ENCODE measurements around the gene CLDN5. TPM values are rescaled to one million over a fixed set of nuclear protein-coding genes. Genes with fewer than 3 reads are reported as not detected.

CLDN5 gene
- total RNA-seq, 4 donors from 2014 or later: 102 to 226 (median 170) TPM

GRCh38 chr22:19492504-19493174 lies 31.6 kb downstream of the CLDN5 start:
- H3K4me3 ChIP-seq: no peak overlapping the region
- WGBS, 2 donors: 87% methylated on average over 6 of the region's 6 CpGs

GRCh38 chr22:19490628-19491230 lies 33.5 kb downstream of the CLDN5 start:
- H3K4me1 ChIP-seq: peaks cover 0 to 11% (median 0%) of the 10 kb centered on the region in 4 donors
- TF ChIP-seq POLR2A (IDR thresholded peaks at IDR 0.05): no peak
- TF ChIP-seq EP300 (IDR thresholded peaks at IDR 0.05): no peak
- TF ChIP-seq CTCF (IDR thresholded peaks at IDR 0.05): no peak
- WGBS, 2 donors: 92 to 96% methylated on average over 5 of the region's 5 CpGs
- no peak overlapping the region for H3K27ac ChIP-seq
- no peak overlapping the region for H3K4me3 ChIP-seq
- no peaks in the 10 kb centered on the region for H3K9me3 ChIP-seq
- no peaks in the 10 kb centered on the region for H3K27me3 ChIP-seq
- DNase-seq (ENCODE audit: low spot score in 2 of 2): no peak
- H3K36me3 ChIP-seq: no peaks in the 10 kb centered on the region

More at GRCh38 chr22:19492504-19493174, 31.6 kb downstream of the CLDN5 start:
- Histone ChIP-seq H3K4me1 (peaks cover 0 to 20% (median 0%) of the 10 kb centered on the region in 4 donors), H3K9me3 (no peaks in the 10 kb centered on the region), H3K27me3 (no peaks in the 10 kb centered on the region), H3K27ac (no peak overlapping the region), H3K36me3 (no peaks in the 10 kb centered on the region)
- DNase-seq (ENCODE audit: low spot score in 2 of 2): no peak
- TF ChIP-seq EP300 (IDR thresholded peaks at IDR 0.05) (no peak), CTCF (IDR thresholded peaks at IDR 0.05) (no peak), POLR2A (IDR thresholded peaks at IDR 0.05) (no peak)

- Histone ChIP-seq H3K27ac (no peak overlapping the region), H3K27me3 (no peaks in the 10 kb centered on the region), H3K36me3 (no peaks in the 10 kb centered on the region), H3K9me3 (no peaks in the 10 kb centered on the region), H3K4me1 (peaks cover 0 to 11% (median 0%) of the 10 kb centered on the region in 4 donors), H3K4me3 (no peak overlapping the region)
- no peak for DNase-seq (ENCODE audit: low spot score in 2 of 2)
- 70 to 75% methylated on average over 7 of the region's 7 CpGs for WGBS, 2 donors
- TF ChIP-seq EP300 (IDR thresholded peaks at IDR 0.05) (no peak), POLR2A (IDR thresholded peaks at IDR 0.05) (no peak), CTCF (IDR thresholded peaks at IDR 0.05) (no peak)
Observed at GRCh38 chr22:19488884-19489843, 35.0 kb downstream of the CLDN5 start.

GRCh38 chr22:19488285-19488684 lies 35.9 kb downstream of the CLDN5 start:
- DNase-seq (ENCODE audit: low spot score in 2 of 2): no peak
- TF ChIP-seq POLR2A (IDR thresholded peaks at IDR 0.05) (no peak), EP300 (IDR thresholded peaks at IDR 0.05) (no peak), CTCF (IDR thresholded peaks at IDR 0.05) (no peak)
- 92 to 93% methylated on average over 2 of the region's 2 CpGs for WGBS, 2 donors
- Histone ChIP-seq H3K27me3 (no peaks in the 10 kb centered on the region), H3K27ac (no peak overlapping the region), H3K4me1 (peaks cover 0 to 11% (median 0%) of the 10 kb centered on the region in 4 donors), H3K9me3 (no peaks in the 10 kb centered on the region), H3K4me3 (no peak overlapping the region), H3K36me3 (no peaks in the 10 kb centered on the region)

Measured in tibial nerve (tissue), 4 donors.